IMR-90 (cell line): ENCODE results near the gene ZNF41. TPM values are rescaled to one million over a fixed set of nuclear protein-coding genes. Genes with fewer than 3 reads are reported as not detected.

Experiments used
- ATAC-seq: fragments of 200-7000 bp; cut with Tn5 transposase; 2 replicates; pipeline ENCODE4 v1.9.1; 2020; ENCODE audit warnings: low read depth, mild to moderate bottlenecking, moderate library complexity
- BruUV-seq: library from RNA; stranded (reverse); fragments of 400-500 nt; replicated peaks from 2 replicates; lab custom pipeline; 2021; lab: Mats Ljungman, UMichigan
- CTCF ChIA-PET: fragments of 300-600 bp; formaldehyde crosslinking; extraction: SDS; loops from one replicate; lab custom pipeline; 2021; ENCODE audit warnings: antibody characterized with exemption; lab: Yijun Ruan, JAX
- POLR2A ChIA-PET: fragments of 300-600 bp; sonication (Branson Sonifier 250); formaldehyde crosslinking; loops from one replicate; lab custom pipeline; 2022; ENCODE audit warnings: antibody characterized with exemption; ENCODE audit not compliant: unreplicated experiment; lab: Charles Lee
- DNase-seq: peaks from one replicate; pipeline ENCODE4 v3.0.0; 2013
- H2AFZ ChIP-seq: replicated peaks from 2 replicates; pipeline ENCODE3; 2013; ENCODE audit warnings: low read length, mild to moderate bottlenecking; ENCODE audit not compliant: poor library complexity
- H2AK5ac ChIP-seq: 2 replicates; pipeline ENCODE4 v1.6.1; 2013; ENCODE audit warnings: low read depth, low read length, inconsistent platforms
- H2AK9ac ChIP-seq: replicated peaks from 2 replicates; pipeline ENCODE3; 2013; ENCODE audit warnings: mild to moderate bottlenecking, low read depth, low read length, moderate library complexity; ENCODE audit not compliant: poor library complexity
- H2BK120ac ChIP-seq: 2 replicates; pipeline ENCODE4 v1.6.1; 2013; ENCODE audit warnings: low read depth, low read length, inconsistent platforms
- H2BK15ac ChIP-seq: 3 replicates; pipeline ENCODE4 v1.6.1; 2013; ENCODE audit warnings: low read depth, low read length, inconsistent platforms
- H2BK20ac ChIP-seq: 2 replicates; pipeline ENCODE4 v1.6.1; 2013; ENCODE audit warnings: low read depth, mild to moderate bottlenecking, inconsistent platforms, low read length, moderate library complexity
- H2BK5ac ChIP-seq: 2 replicates; pipeline ENCODE4 v1.6.1; 2013; ENCODE audit warnings: mild to moderate bottlenecking, low read depth, low read length, inconsistent platforms; ENCODE audit not compliant: poor library complexity, severe bottlenecking
- H3K14ac ChIP-seq: replicated peaks from 2 replicates; pipeline ENCODE4 v1.6.1; 2013; ENCODE audit warnings: low read depth, low read length, inconsistent platforms
- H3K18ac ChIP-seq: 2 replicates; pipeline ENCODE4 v1.6.1; 2013; ENCODE audit warnings: low read depth, low read length, control low read depth
- H3K23ac ChIP-seq: 2 replicates; pipeline ENCODE4 v1.6.1; 2013; ENCODE audit warnings: low read depth, low read length, inconsistent platforms
- H3K27ac ChIP-seq: 2 replicates; pipeline ENCODE4 v1.5.1; 2013; ENCODE audit warnings: mild to moderate bottlenecking, control low read depth, low read length; ENCODE audit not compliant: insufficient read depth
- H3K27me3 ChIP-seq: 2 replicates; pipeline ENCODE4 v1.6.1; 2013; ENCODE audit warnings: low read length; ENCODE audit not compliant: control insufficient read depth, insufficient read depth
- H3K36me3 ChIP-seq: 2 replicates; pipeline ENCODE4 v1.6.1; 2013; ENCODE audit warnings: low read length, mixed read lengths; ENCODE audit not compliant: control insufficient read depth, insufficient read depth
- H3K4ac ChIP-seq: 2 replicates; pipeline ENCODE4 v1.6.1; 2013; ENCODE audit warnings: low read depth, low read length, inconsistent platforms
- H3K4me1 ChIP-seq: 2 replicates; pipeline ENCODE4 v1.6.1; 2013; ENCODE audit warnings: low read length, mixed read lengths; ENCODE audit not compliant: control insufficient read depth, insufficient read depth
- H3K4me2 ChIP-seq: 2 replicates; pipeline ENCODE4 v1.6.1; 2013; ENCODE audit warnings: low read depth, mild to moderate bottlenecking, control low read depth, low read length, moderate library complexity
- H3K4me3 ChIP-seq: 2 replicates; pipeline ENCODE4 v1.5.1; 2013; ENCODE audit warnings: low read depth, mild to moderate bottlenecking, control low read depth, low read length, moderate library complexity; ENCODE audit not compliant: insufficient read depth
- H3K56ac ChIP-seq: 2 replicates; pipeline ENCODE4 v1.6.1; 2013; ENCODE audit warnings: low read length, inconsistent platforms; ENCODE audit not compliant: insufficient read depth; ENCODE audit errors: extremely low read depth
- H3K79me1 ChIP-seq, 2 experiments: 2 replicates each; pipeline ENCODE4 v1.6.1; 2013; ENCODE audit warnings: low read length in 2 of 2, inconsistent platforms in 1 of 2, low read depth in 1 of 2
- H3K9ac ChIP-seq: 2 replicates; pipeline ENCODE4 v1.6.1; 2013; ENCODE audit warnings: low read depth, low read length, control low read depth
- H3K9me1 ChIP-seq: 2 replicates; pipeline ENCODE4 v1.6.1; 2013; ENCODE audit warnings: low read length, inconsistent platforms; ENCODE audit not compliant: insufficient read depth
- H3K9me3 ChIP-seq: 2 replicates; pipeline ENCODE4 v1.6.1; 2013; ENCODE audit warnings: low read length; ENCODE audit not compliant: control insufficient read depth, insufficient read depth
- H4K20me1 ChIP-seq: 2 replicates; pipeline ENCODE4 v1.6.1; 2013; ENCODE audit warnings: low read length, inconsistent platforms; ENCODE audit not compliant: insufficient read depth
- H4K5ac ChIP-seq: 2 replicates; pipeline ENCODE4 v1.6.1; 2013; ENCODE audit warnings: mild to moderate bottlenecking, low read depth, low read length, control low read depth
- H4K8ac ChIP-seq, 2 experiments: 2 replicates each; pipeline ENCODE4 v1.6.1; 2013; ENCODE audit warnings: low read depth in 2 of 2, low read length in 2 of 2, control low read depth in 1 of 2, inconsistent platforms in 1 of 2
- H4K91ac ChIP-seq: 2 replicates; pipeline ENCODE4 v1.6.1; 2013; ENCODE audit warnings: low read depth, low read length, inconsistent platforms; ENCODE audit not compliant: insufficient read depth
- BHLHE40 ChIP-seq: fragments of 150-350 bp; IDR thresholded peaks from 2 replicates; pipeline ENCODE4 v1.6.1; 2016; ENCODE audit warnings: mild to moderate bottlenecking, low read depth, low read length
- WGBS, 2 experiments: methylation state at CpG; one replicate each; pipeline versions ENCODE4 v1.1.5 to v1.1.7; 2013; ENCODE audit warnings: missing lambda C conversion rate in 2 of 2; ENCODE audit not compliant: insufficient read length in 1 of 2; ENCODE audit errors: extremely low coverage in 2 of 2; 5-methylcytosine and 5-hydroxymethylcytosine counted together
- dilution Hi-C: fragments of 300-500 bp; cut with HindIII; formaldehyde crosslinking; loops from one replicate; pipeline ENCODE4 v1.14.3; 2018; ENCODE audit warnings: low sequenced_read_pairs; ENCODE audit not compliant: unreplicated experiment
- in situ Hi-C: fragments of 300-500 bp; cut with MboI; formaldehyde crosslinking; loops from 3 replicates; pipeline ENCODE4 v1.14.3; 2019; ENCODE audit warnings: low sequenced_read_pairs, inconsistent platforms, mixed read lengths
- intact Hi-C: fragments of 100-400 bp; cut with micrococcal nuclease; formaldehyde crosslinking; loops from 2 replicates; pipeline ENCODE4 v1.10.0; 2022
- polyA plus RNA-seq, 3 experiments: library from polyadenylated mRNA; depleted of rRNA; stranded (reverse); fragments of >200 nt; gene quantifications; 2 replicates each; pipeline ENCODE4 v1.2.3, GENCODE V29; 2012; ENCODE audit warnings: low replicate concordance in 1 of 3
- total RNA-seq: library from RNA; depleted of rRNA; stranded (reverse); fragments of >200 nt; gene quantifications from 2 replicates; pipeline ENCODE4 v1.2.3, GENCODE V29; 2012

ZNF41 gene
- total and polyA plus RNA-seq, 2 of the 4 experiments (the other 2 are of a cell fraction), result 2.8 to 8.1 TPM

GRCh38 chrX:47482065-47482511 lies 934 bp downstream of the ZNF41 start:
- Histone ChIP-seq H4K5ac (no peak overlapping the region), H3K79me1 (peaks cover 0 to 28% of the 10 kb centered on the region in 2 experiments; a peak in 3 of 4 replicates), H3K18ac (no peak overlapping the region), H2BK5ac (no peak overlapping the region), H3K36me3 (no peaks in the 10 kb centered on the region), H3K4me2 (peak overlapping the region; percentile 69), H3K9ac (peak overlapping the region; percentile 34; the same call in 1 of the 2 replicates), H3K14ac (peak overlapping the region; percentile 58; the same call in 1 of the 2 replicates), H2BK20ac (no peak overlapping the region), H4K8ac (peak overlapping the region in 1 of 2 experiments; percentile 14; a peak in 3 of 4 replicates), H3K4me1 (peaks cover 2% of the 10 kb centered on the region), H4K20me1 (no peaks in the 10 kb centered on the region), H2BK120ac (no peak overlapping the region), H4K91ac (no peak overlapping the region), H3K4me3 (peak overlapping the region; percentile 80), H3K56ac (no peak overlapping the region), H3K27ac (no peak overlapping the region; the same call in 1 of the 2 replicates), H2AFZ (peak overlapping the region; percentile 92), H2AK5ac (no peak overlapping the region; the same call in 1 of the 2 replicates), H3K23ac (no peak overlapping the region), H2AK9ac (peak overlapping the region; percentile 6), H3K27me3 (no peaks in the 10 kb centered on the region), H2BK15ac (no peak overlapping the region), H3K9me3 (no peaks in the 10 kb centered on the region), H3K4ac (peak overlapping the region; percentile 5; the same call in 1 of the 2 replicates), H3K9me1 (no peaks in the 10 kb centered on the region)
- BruUV-seq, result no TSS peak
- no peak for TF ChIP-seq BHLHE40
- DNase-seq, result no peak
- in situ Hi-C loops, result no loop called here
- dilution Hi-C loops, result no loop called here
- ChIA-PET CTCF (no interaction called here), POLR2A (interaction anchor here (0.6 kb wide), 1 partner anchor 40 kb away, joined by 9 read pairs; no protein-coding TSS in a partner anchor)
- 24% methylated on average over 4 of the region's 8 CpGs; no CpG with 5 or more reads in 1 of the 2 experiments for WGBS, 2 experiments
- ATAC-seq, result no peak
- intact Hi-C loops, result loop anchor here (5.0 kb wide), 1 partner anchor 290 kb away; the partner anchor contains the start of gene UBA1
